Brain pericyte (primary cell): ENCODE measurements around the gene CXCL12.

Experiments
- DNase-seq: peaks from one replicate; pipeline ENCODE4 v3.0.0-alpha.2; 2012; ENCODE audit warnings: low read depth, low spot score

Gene CXCL12

GRCh38 chr10:44385026-44385695, at the start of gene CXCL12:
CXCL12 (minus strand) TSS chr10:44385097; CDS start chr10:44385005, 92 bp downstream.
- no peak for DNase-seq

- DNase-seq = no peak
Measured at GRCh38 chr10:44427479-44427878, 42.6 kb upstream of the CXCL12 start.

- no peak for DNase-seq
Measured at GRCh38 chr10:44427037-44427436, 42.1 kb upstream of the CXCL12 start.

GRCh38 chr10:44426247-44427034, 41.5 kb upstream of the CXCL12 start:
- no peak for DNase-seq

- DNase-seq = no peak
Measured at GRCh38 chr10:44425466-44425865, 40.6 kb upstream of the CXCL12 start.

- no peak for DNase-seq
Measured at GRCh38 chr10:44424957-44425356, 40.1 kb upstream of the CXCL12 start.

GRCh38 chr10:44424298-44424697, 39.4 kb upstream of the CXCL12 start:
- DNase-seq = no peak

- DNase-seq = no peak
Measured at GRCh38 chr10:44422570-44423101, 37.7 kb upstream of the CXCL12 start.

GRCh38 chr10:44422153-44422552, 37.3 kb upstream of the CXCL12 start:
- DNase-seq = no peak

- DNase-seq = no peak
Measured at GRCh38 chr10:44419790-44420549, 35.1 kb upstream of the CXCL12 start.

GRCh38 chr10:44418637-44419036, 33.7 kb upstream of the CXCL12 start:
- DNase-seq = no peak

- DNase-seq = no peak
Measured at GRCh38 chr10:44417761-44418160, 32.9 kb upstream of the CXCL12 start.

GRCh38 chr10:44416936-44417335, 32.0 kb upstream of the CXCL12 start:
- no peak for DNase-seq

GRCh38 chr10:44416021-44416771, 31.3 kb upstream of the CXCL12 start:
- DNase-seq = no peak

GRCh38 chr10:44415121-44415520, 30.2 kb upstream of the CXCL12 start:
- no peak for DNase-seq

- no peak for DNase-seq
Measured at GRCh38 chr10:44413416-44413815, 28.5 kb upstream of the CXCL12 start.

GRCh38 chr10:44411251-44411650, 26.4 kb upstream of the CXCL12 start:
- DNase-seq = no peak

- DNase-seq = no peak
Measured at GRCh38 chr10:44404741-44405437, 20.0 kb upstream of the CXCL12 start.

GRCh38 chr10:44402465-44403195, 17.7 kb upstream of the CXCL12 start:
- no peak for DNase-seq

- no peak for DNase-seq
Measured at GRCh38 chr10:44400541-44400940, 15.6 kb upstream of the CXCL12 start.
